SK-N-SH (cell line): ENCODE measurements around the gene BRD4. TPM values are rescaled to one million over a fixed set of nuclear protein-coding genes. Genes with fewer than 3 reads are reported as not detected.

Experiments used
- CTCF ChIA-PET: fragments of 300-600, 350-600 bp; formaldehyde crosslinking; extraction: SDS; loops from one replicate; lab custom pipeline; 2021; lab: Yijun Ruan, JAX
- POLR2A ChIA-PET: fragments of 350-600 bp; sonication (Branson Sonifier 250); formaldehyde crosslinking; extraction: SDS; loops from one replicate; lab custom pipeline; 2020; ENCODE audit warnings: antibody characterized with exemption, inconsistent platforms; lab: Yijun Ruan, JAX
- DNase-seq: peaks from one replicate; pipeline ENCODE4 v3.0.0; 2012
- H2AFZ ChIP-seq: fragments of 200-600 bp; sonication (generic); 2 replicates; pipeline ENCODE4 v1.8.1; 2016; ENCODE audit warnings: antibody characterized with exemption, mild to moderate bottlenecking, low read depth
- H3F3A ChIP-seq: fragments of 200-600 bp; sonication (generic); replicated peaks from 2 replicates; pipeline ENCODE3; 2016; ENCODE audit warnings: antibody characterized with exemption, mild to moderate bottlenecking; ENCODE audit not compliant: insufficient read depth
- H3K27ac ChIP-seq, 2 experiments: fragments of 200-500 bp in 1 of 2; fragments of 200-600 bp in 1 of 2; sonication (Bioruptor generic) in 1 of 2; sonication (generic), shearing (Covaris generic) in 1 of 2; 2 replicates each; pipeline versions ENCODE4 v1.5.1 to v1.6.1; 2014 to 2016; ENCODE audit warnings: low read depth in 2 of 2, inconsistent platforms in 1 of 2, low read length in 1 of 2, mild to moderate bottlenecking in 1 of 2, mixed read lengths in 1 of 2
- H3K27me3 ChIP-seq: fragments of 200-600 bp; sonication (generic), shearing (Covaris generic); 2 replicates; pipeline ENCODE4 v1.6.1; 2016; ENCODE audit warnings: mixed run types; ENCODE audit not compliant: insufficient read depth
- H3K36me3 ChIP-seq, 2 experiments: fragments of 200-500 bp in 1 of 2; fragments of 200-600 bp in 1 of 2; sonication (Bioruptor generic) in 1 of 2; sonication (generic) in 1 of 2; replicated peaks in 1 of 2; 2 replicates each; pipeline versions ENCODE3 to v1.5.1; 2014 to 2016; ENCODE audit warnings: low read length in 1 of 2, mild to moderate bottlenecking in 1 of 2; ENCODE audit not compliant: insufficient read depth in 2 of 2, control insufficient read depth in 1 of 2
- H3K4me1 ChIP-seq, 2 experiments: fragments of 200-500 bp in 1 of 2; fragments of 200-600 bp in 1 of 2; sonication (Bioruptor generic) in 1 of 2; sonication (generic), shearing (Covaris generic) in 1 of 2; 2 replicates each; pipeline versions ENCODE4 v1.5.1 to v1.6.1; 2014 to 2016; ENCODE audit warnings: low read depth in 1 of 2, low read length in 1 of 2, mixed run types in 1 of 2; ENCODE audit not compliant: insufficient read depth in 2 of 2, control insufficient read depth in 1 of 2
- H3K4me2 ChIP-seq: fragments of 200-600 bp; sonication (generic), shearing (Covaris generic); 2 replicates; pipeline ENCODE4 v1.6.1; 2017; ENCODE audit warnings: mixed run types
- H3K4me3 ChIP-seq, 2 experiments: fragments of 200-500 bp in 1 of 2; fragments of 200-600 bp in 1 of 2; sonication (Bioruptor generic) in 1 of 2; sonication (generic), shearing (Covaris generic) in 1 of 2; 2 replicates each; pipeline versions ENCODE4 v1.5.1 to v1.8.1; 2014 to 2016; ENCODE audit warnings: low read depth in 2 of 2, inconsistent platforms in 1 of 2, low read length in 1 of 2, mild to moderate bottlenecking in 1 of 2, mixed read lengths in 1 of 2, moderate library complexity in 1 of 2
- H3K79me2 ChIP-seq: fragments of 200-600 bp; sonication (generic); 2 replicates; pipeline ENCODE4 v1.8.1; 2017; ENCODE audit warnings: mild to moderate bottlenecking; ENCODE audit not compliant: insufficient read depth
- H3K9ac ChIP-seq: fragments of 200-600 bp; sonication (generic); 2 replicates; pipeline ENCODE4 v1.6.1; 2017; ENCODE audit warnings: mixed run types
- H3K9me2 ChIP-seq: fragments of 200-600 bp; sonication (generic); 2 replicates; pipeline ENCODE4 v1.6.1; 2017; ENCODE audit warnings: mixed run types
- H3K9me3 ChIP-seq: fragments of 200-600 bp; sonication (generic); 2 replicates; pipeline ENCODE4 v1.6.1; 2017; ENCODE audit warnings: mixed run types, mild to moderate bottlenecking, moderate library complexity
- H4K20me1 ChIP-seq: fragments of 200-600 bp; sonication (generic); 2 replicates; pipeline ENCODE4 v1.6.1; 2017; ENCODE audit warnings: mild to moderate bottlenecking, mixed run types; ENCODE audit not compliant: insufficient read depth
- EZH2phosphoT487 ChIP-seq: fragments of 200-600 bp; sonication (generic); IDR thresholded peaks from 2 replicates; pipeline ENCODE4 v1.6.1; 2017; ENCODE audit warnings: low read depth, mixed run types, mild to moderate bottlenecking, antibody characterized with exemption, moderate library complexity, borderline replicate concordance
- FOSL2 ChIP-seq: IDR thresholded peaks from 2 replicates; pipeline ENCODE4 v1.4.0; 2012; ENCODE audit warnings: low read depth, mild to moderate bottlenecking, moderate library complexity, borderline replicate concordance
- JUND ChIP-seq: IDR thresholded peaks from 2 replicates; pipeline ENCODE4 v1.4.0; 2012
- MEF2A ChIP-seq: IDR thresholded peaks from 2 replicates; pipeline ENCODE4 v1.4.0; 2012; ENCODE audit warnings: low read depth, borderline replicate concordance
- RCOR1 ChIP-seq: fragments of 150-350 bp; IDR thresholded peaks from 2 replicates; pipeline ENCODE4 v1.6.1; 2017; ENCODE audit warnings: antibody characterized with exemption, low read length
- REST ChIP-seq: IDR thresholded peaks from 2 replicates; pipeline ENCODE4 v1.6.1; 2012; ENCODE audit warnings: mild to moderate bottlenecking, low read depth, low read length, moderate library complexity
- SMC3 ChIP-seq: IDR thresholded peaks from 2 replicates; pipeline ENCODE4 v1.6.1; 2012; ENCODE audit warnings: low read depth, low read length, improper control_type of control experiment
- WGBS: methylation state at CpG from one replicate; pipeline ENCODE4 v1.1.6; 2017; ENCODE audit warnings: low lambda C conversion rate; 5-methylcytosine and 5-hydroxymethylcytosine counted together
- polyA plus RNA-seq, 3 experiments: library from polyadenylated mRNA; depleted of rRNA; stranded (reverse); fragments of >200 nt; gene quantifications; 2 replicates each; pipeline ENCODE4 v1.2.3, GENCODE V29; 2012
- TF ChIP-seq, protein P1 (sequence below): IDR thresholded peaks from 2 replicates; pipeline ENCODE4 v1.4.0; 2012; ENCODE audit warnings: low read depth, borderline replicate concordance

BRD4 gene
- polyA plus RNA-seq, 1 of the 3 experiments (the other 2 are of a cell fraction): 10.0 TPM

DNA sequence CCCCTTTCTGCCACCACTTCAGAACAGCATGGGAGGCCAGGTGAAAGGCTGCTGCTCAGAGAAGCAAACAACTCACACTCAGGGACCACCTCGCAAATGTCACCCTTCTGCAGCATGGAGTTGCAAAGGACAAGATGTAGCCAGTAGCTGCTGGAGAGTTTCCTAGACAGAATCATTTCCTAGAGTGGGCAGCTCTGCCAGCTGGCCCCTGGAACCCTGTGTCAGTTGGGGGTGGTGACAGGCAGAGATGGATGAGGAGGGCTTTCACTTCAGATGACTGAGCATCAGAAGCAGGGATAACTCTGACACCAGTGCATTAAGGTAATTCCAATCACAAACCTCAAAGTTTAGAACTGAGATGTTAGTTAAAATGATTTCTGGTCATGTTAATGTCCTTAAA, 65.7 kb downstream of the BRD4 start:
- peak overlapping the region; percentile 59 to 81; a peak in 3 of 4 replicates for H3K27ac ChIP-seq

More for the DNA sequence above, 65.7 kb downstream of the BRD4 start:
- Histone ChIP-seq H3K9me3 (no peaks in the 10 kb centered on the region), H3K27me3 (no peaks in the 10 kb centered on the region), H3K9ac (no peak overlapping the region), H3F3A (peaks cover 21% of the 10 kb centered on the region), H3K4me3 (no peak overlapping the region), H2AFZ (no peak overlapping the region), H4K20me1 (peaks cover 96% of the 10 kb centered on the region), H3K4me2 (no peak overlapping the region), H3K4me1 (peaks cover 12 to 43% of the 10 kb centered on the region in 2 experiments), H3K36me3 (peaks cover 42 to 73% of the 10 kb centered on the region in 2 experiments), H3K9me2 (no peaks in the 10 kb centered on the region), H3K79me2 (peaks cover 90% of the 10 kb centered on the region)
- ChIA-PET CTCF (interaction anchor here (1.0 to 2.4 kb wide), 8 partner anchors 12 to 89 kb away, joined by 3 to 9 read pairs (median 5); no protein-coding TSS in a partner anchor), POLR2A (interaction anchor here (1.0 to 1.2 kb wide), 6 partner anchors 13 to 114 kb away, joined by 3 to 6 read pairs (median 4); no protein-coding TSS in a partner anchor)
- DNase-seq: no peak
- no CpG with 5 or more reads among the region's 1 CpG for WGBS
- TF ChIP-seq SMC3 (no peak), RCOR1 (no peak), MEF2A (no peak), FOSL2 (no peak), JUND (no peak), EZH2phosphoT487 (no peak), REST (no peak)
- TF ChIP-seq, protein P1, sequence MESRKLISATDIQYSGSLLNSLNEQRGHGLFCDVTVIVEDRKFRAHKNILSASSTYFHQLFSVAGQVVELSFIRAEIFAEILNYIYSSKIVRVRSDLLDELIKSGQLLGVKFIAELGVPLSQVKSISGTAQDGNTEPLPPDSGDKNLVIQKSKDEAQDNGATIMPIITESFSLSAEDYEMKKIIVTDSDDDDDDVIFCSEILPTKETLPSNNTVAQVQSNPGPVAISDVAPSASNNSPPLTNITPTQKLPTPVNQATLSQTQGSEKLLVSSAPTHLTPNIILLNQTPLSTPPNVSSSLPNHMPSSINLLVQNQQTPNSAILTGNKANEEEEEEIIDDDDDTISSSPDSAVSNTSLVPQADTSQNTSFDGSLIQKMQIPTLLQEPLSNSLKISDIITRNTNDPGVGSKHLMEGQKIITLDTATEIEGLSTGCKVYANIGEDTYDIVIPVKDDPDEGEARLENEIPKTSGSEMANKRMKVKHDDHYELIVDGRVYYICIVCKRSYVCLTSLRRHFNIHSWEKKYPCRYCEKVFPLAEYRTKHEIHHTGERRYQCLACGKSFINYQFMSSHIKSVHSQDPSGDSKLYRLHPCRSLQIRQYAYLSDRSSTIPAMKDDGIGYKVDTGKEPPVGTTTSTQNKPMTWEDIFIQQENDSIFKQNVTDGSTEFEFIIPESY: no peak
- TF ChIP-seq, all 33 proteins: peak for 0
